ENCODE data around the gene ABHD17C. TPM values are rescaled to one million over a fixed set of nuclear protein-coding genes. Genes with fewer than 3 reads are reported as not detected.

The ABHD17C gene
- total RNA-seq, 6 experiments from 2014 or later, result 2.0 to 5.5 (median 3.0) TPM

GRCh38 chr15:80736560-80736959 lies 41.5 kb downstream of the ABHD17C start:
- H3K4me3 ChIP-seq, result no peak overlapping the region
- H3K36me3 ChIP-seq, result no peaks in the 10 kb centered on the region
- WGBS (ENCODE audit: insufficient coverage, low coverage, low lambda C conversion rate, missing lambda C conversion rate), result 65% methylated on average over 4 of the region's 4 CpGs
- no peaks in the 10 kb centered on the region for H3K27me3 ChIP-seq
- no peak overlapping the region for H3K27ac ChIP-seq
- H3K4me1 ChIP-seq, result no peaks in the 10 kb centered on the region
- intact Hi-C loops (cut with DNase I), result no loop called here
- H3K9me3 ChIP-seq, result no peaks in the 10 kb centered on the region
- ATAC-seq, result peak in 1 of 4 donors; percentile 22
- TF ChIP-seq, protein P1, sequence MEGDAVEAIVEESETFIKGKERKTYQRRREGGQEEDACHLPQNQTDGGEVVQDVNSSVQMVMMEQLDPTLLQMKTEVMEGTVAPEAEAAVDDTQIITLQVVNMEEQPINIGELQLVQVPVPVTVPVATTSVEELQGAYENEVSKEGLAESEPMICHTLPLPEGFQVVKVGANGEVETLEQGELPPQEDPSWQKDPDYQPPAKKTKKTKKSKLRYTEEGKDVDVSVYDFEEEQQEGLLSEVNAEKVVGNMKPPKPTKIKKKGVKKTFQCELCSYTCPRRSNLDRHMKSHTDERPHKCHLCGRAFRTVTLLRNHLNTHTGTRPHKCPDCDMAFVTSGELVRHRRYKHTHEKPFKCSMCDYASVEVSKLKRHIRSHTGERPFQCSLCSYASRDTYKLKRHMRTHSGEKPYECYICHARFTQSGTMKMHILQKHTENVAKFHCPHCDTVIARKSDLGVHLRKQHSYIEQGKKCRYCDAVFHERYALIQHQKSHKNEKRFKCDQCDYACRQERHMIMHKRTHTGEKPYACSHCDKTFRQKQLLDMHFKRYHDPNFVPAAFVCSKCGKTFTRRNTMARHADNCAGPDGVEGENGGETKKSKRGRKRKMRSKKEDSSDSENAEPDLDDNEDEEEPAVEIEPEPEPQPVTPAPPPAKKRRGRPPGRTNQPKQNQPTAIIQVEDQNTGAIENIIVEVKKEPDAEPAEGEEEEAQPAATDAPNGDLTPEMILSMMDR (IDR thresholded peaks at IDR 0.05), result no peak
- no peak for TF ChIP-seq POLR2A (IDR thresholded peaks at IDR 0.05)
- DNase-seq, result no peak

DNA sequence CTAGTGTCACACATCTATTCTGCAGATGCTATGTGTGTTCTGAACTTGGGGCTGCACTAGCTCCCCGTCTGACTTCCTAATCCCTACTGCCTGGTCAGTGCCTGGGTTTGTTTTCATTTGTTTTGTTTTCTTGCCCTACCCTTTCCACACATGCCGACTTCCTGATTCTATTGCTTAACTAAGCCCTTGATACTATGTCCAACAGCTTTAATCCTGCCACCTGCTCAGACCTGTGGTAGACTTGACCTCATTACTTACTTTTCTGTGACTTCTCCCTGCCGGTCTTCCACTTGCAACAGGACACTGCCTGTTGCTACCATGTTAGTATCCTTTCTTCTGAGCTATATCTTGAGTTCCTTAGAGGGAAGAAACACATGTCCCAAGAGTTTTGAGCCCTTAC lies 44.8 kb downstream of the ABHD17C start:
- intact Hi-C loops (cut with DNase I), result no loop called here
- H3K4me3 ChIP-seq, result no peak overlapping the region
- ATAC-seq, result no peak
- H3K9me3 ChIP-seq, result no peaks in the 10 kb centered on the region
- no peaks in the 10 kb centered on the region for H3K27me3 ChIP-seq
- no peak for DNase-seq
- TF ChIP-seq, protein P1 (IDR thresholded peaks at IDR 0.05), result no peak
- no peak for TF ChIP-seq POLR2A (IDR thresholded peaks at IDR 0.05)
- H3K36me3 ChIP-seq, result no peaks in the 10 kb centered on the region
- no peaks in the 10 kb centered on the region for H3K4me1 ChIP-seq
- no peak overlapping the region for H3K27ac ChIP-seq
- 65% methylated on average over 3 of the region's 3 CpGs for WGBS (ENCODE audit: insufficient coverage, low coverage, low lambda C conversion rate, missing lambda C conversion rate)

DNA sequence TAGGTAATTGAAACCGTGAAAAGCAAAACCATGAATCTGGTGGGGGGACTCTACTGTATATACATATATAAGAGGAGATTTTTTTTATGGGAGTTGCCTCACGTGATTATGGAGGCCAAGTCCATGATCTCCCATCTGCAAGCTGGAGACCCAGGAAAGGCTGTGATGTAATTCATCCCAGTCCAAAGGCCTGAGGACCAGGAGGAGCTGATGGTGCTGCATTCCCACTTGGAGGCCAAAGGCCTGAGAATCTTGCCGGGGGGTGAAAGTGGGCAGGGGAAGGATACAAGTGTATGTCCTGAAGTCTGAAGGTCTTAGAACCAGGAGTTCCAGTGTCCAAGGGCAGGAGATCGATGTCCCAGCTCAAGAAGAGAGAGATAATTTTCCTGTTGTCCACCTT lies 47.0 kb downstream of the ABHD17C start:
- Histone ChIP-seq H3K9me3 (no peaks in the 10 kb centered on the region), H3K27me3 (no peaks in the 10 kb centered on the region), H3K4me1 (no peaks in the 10 kb centered on the region), H3K36me3 (no peaks in the 10 kb centered on the region), H3K4me3 (no peak overlapping the region), H3K27ac (no peak overlapping the region)
- intact Hi-C loops (cut with DNase I), result no loop called here
- TF ChIP-seq, protein P1 (IDR thresholded peaks at IDR 0.05), result no peak
- no peak for TF ChIP-seq POLR2A (IDR thresholded peaks at IDR 0.05)
- WGBS (ENCODE audit: insufficient coverage, low coverage, low lambda C conversion rate, missing lambda C conversion rate), result 83% methylated on average over 4 of the region's 4 CpGs
- ATAC-seq, result no peak
- DNase-seq, result no peak

- Histone ChIP-seq H3K4me3 (no peak overlapping the region), H3K4me1 (no peaks in the 10 kb centered on the region), H3K27ac (no peak overlapping the region), H3K27me3 (no peaks in the 10 kb centered on the region), H3K36me3 (no peaks in the 10 kb centered on the region), H3K9me3 (no peaks in the 10 kb centered on the region)
- ATAC-seq (peak in 3 of 4 donors; percentile 36 to 43 (median 41)), DNase-seq (no peak)
- 83% methylated on average over 9 of the region's 11 CpGs for WGBS (ENCODE audit: insufficient coverage, low coverage, low lambda C conversion rate, missing lambda C conversion rate)
- intact Hi-C loops (cut with DNase I), result no loop called here
- no peak for TF ChIP-seq POLR2A (IDR thresholded peaks at IDR 0.05)
- TF ChIP-seq, protein P1 (IDR thresholded peaks at IDR 0.05), result no peak
Measured at GRCh38 chr15:80743189-80743833, 48.2 kb downstream of the ABHD17C start.

Data from right lobe of liver (tissue), 6 donors.